AG04450 (cell line): Measurements from ENCODE around the gene ERC1. TPM values are rescaled to one million over a fixed set of nuclear protein-coding genes. Genes with fewer than 3 reads are reported as not detected.
A peak's percentile ranks its signal among the peaks of the same experiment; 100 is the strongest.

ENCODE experiments used
- CTCF ChIA-PET: fragments of 300-600, 350-600 bp; formaldehyde crosslinking; extraction: SDS; loops from one replicate; lab custom pipeline; 2022; ENCODE audit warnings: antibody characterized with exemption, inconsistent platforms; lab: Charles Lee
- POLR2A ChIA-PET: fragments of 350-600 bp; formaldehyde crosslinking; extraction: SDS; loops from one replicate; lab custom pipeline; 2021; ENCODE audit warnings: antibody characterized with exemption, inconsistent platforms; lab: Yijun Ruan, JAX
- DNase-seq: peaks from one replicate; pipeline ENCODE4 v3.0.0-alpha.2; 2011; ENCODE audit warnings: low read depth, low spot score
- H3K27ac ChIP-seq: one replicate; pipeline ENCODE4 v1.5.1; 2012; ENCODE audit warnings: low read depth, low read length, control low read depth
- H3K27me3 ChIP-seq: one replicate; pipeline ENCODE4 v1.6.0; 2012; ENCODE audit warnings: low read length; ENCODE audit not compliant: control insufficient read depth, insufficient read depth
- H3K4me3 ChIP-seq: 2 replicates; pipeline ENCODE4 v1.5.1; 2011; ENCODE audit warnings: mild to moderate bottlenecking, low read depth, low read length, control low read depth
- H3K9me3 ChIP-seq: 2 replicates; pipeline ENCODE4 v1.5.1; 2012; ENCODE audit warnings: low read length; ENCODE audit not compliant: control insufficient read depth, insufficient read depth
- CTCF ChIP-seq: IDR thresholded peaks from 2 replicates; pipeline ENCODE4 v1.5.1; 2011; ENCODE audit warnings: low read depth, low read length, control low read depth, inconsistent platforms
- polyA plus RNA-seq: library from polyadenylated mRNA; depleted of rRNA; stranded (reverse); fragments of >200 nt; gene quantifications from 2 replicates; pipeline ENCODE4 v1.2.3, GENCODE V29; 2011

The ERC1 gene
- polyA plus RNA-seq, 1 experiment = 28.6 TPM

GRCh38 chr12:1497161-1497560, 506.1 kb downstream of the ERC1 start:
- POLR2A ChIA-PET = no interaction called here
- TF ChIP-seq CTCF = no peak
- Histone ChIP-seq H3K27ac (no peak overlapping the region), H3K27me3 (no peaks in the 10 kb centered on the region), H3K9me3 (peaks cover 15% of the 10 kb centered on the region), H3K4me3 (no peak overlapping the region)
- no peak for DNase-seq
- CTCF ChIA-PET = interaction anchor here (0.6 to 2.5 kb wide), 3 partner anchors 32 to 379 kb away, joined by 6 to 12 read pairs (median 7); no protein-coding TSS in a partner anchor

GRCh38 chr12:1498199-1498740, 507.2 kb downstream of the ERC1 start:
- Histone ChIP-seq H3K27ac (no peak overlapping the region), H3K9me3 (peaks cover 15% of the 10 kb centered on the region), H3K4me3 (no peak overlapping the region), H3K27me3 (no peaks in the 10 kb centered on the region)
- ChIA-PET POLR2A (no interaction called here), CTCF (interaction anchor here (0.5 kb wide), 1 partner anchor 546 kb away, joined by 3 read pairs; no protein-coding TSS in a partner anchor)
- no peak for TF ChIP-seq CTCF
- no peak for DNase-seq

- no peak for TF ChIP-seq CTCF
- DNase-seq = no peak
- no peak overlapping the region for H3K4me3 ChIP-seq
- ChIA-PET CTCF (no interaction called here), POLR2A (no interaction called here)
- peaks cover 15% of the 10 kb centered on the region for H3K9me3 ChIP-seq
- H3K27ac ChIP-seq = peak overlapping the region; percentile 21
- H3K27me3 ChIP-seq = no peaks in the 10 kb centered on the region
These were observed 508.3 kb downstream of the ERC1 start for GRCh38 chr12:1499351-1499750.

- H3K27me3 ChIP-seq = no peaks in the 10 kb centered on the region
- POLR2A ChIA-PET = interaction anchor here (0.8 kb wide), 1 partner anchor 24 kb away, joined by 3 read pairs; no protein-coding TSS in a partner anchor
- TF ChIP-seq CTCF = no peak
- no peak overlapping the region for H3K4me3 ChIP-seq
- peaks cover 15% of the 10 kb centered on the region for H3K9me3 ChIP-seq
- peak overlapping the region; percentile 70 for H3K27ac ChIP-seq
- CTCF ChIA-PET = interaction anchor here (0.6 kb wide), 1 partner anchor 953 kb away, joined by 3 read pairs; no protein-coding TSS in a partner anchor
- peak; percentile 68 for DNase-seq
These were observed 509.2 kb downstream of the ERC1 start for GRCh38 chr12:1500095-1500801.

GRCh38 chr12:1501001-1501400, 510.0 kb downstream of the ERC1 start:
- Histone ChIP-seq H3K27ac (no peak overlapping the region), H3K9me3 (peaks cover 15% of the 10 kb centered on the region), H3K4me3 (no peak overlapping the region), H3K27me3 (no peaks in the 10 kb centered on the region)
- POLR2A ChIA-PET = no interaction called here
- no peak for DNase-seq
- CTCF ChIA-PET = interaction anchor here (0.6 kb wide), 1 partner anchor 954 kb away, joined by 3 read pairs; no protein-coding TSS in a partner anchor
- TF ChIP-seq CTCF = no peak
